GM12878 (cell line): ENCODE data around the gene PITPNM3. TPM values are rescaled to one million over a fixed set of nuclear protein-coding genes. Genes with fewer than 3 reads are reported as not detected.
A peak's percentile ranks its signal among the peaks of the same experiment; 100 is the strongest.

Source experiments
- ATAC-seq: fragments of 200-7000 bp; cut with Tn5 transposase; 3 replicates; pipeline ENCODE4 v1.9.1; 2020; ENCODE audit warnings: mild to moderate bottlenecking, moderate library complexity
- BruUV-seq: library from RNA; stranded (reverse); fragments of 400-500 nt; replicated peaks from 2 replicates; lab custom pipeline; 2021; lab: Mats Ljungman, UMichigan
- CTCF ChIA-PET: fragments of 300-600 bp; sonication (Branson Sonifier 250); formaldehyde crosslinking; extraction: SDS; loops from one replicate; lab custom pipeline; 2021; ENCODE audit warnings: inconsistent platforms; lab: Yijun Ruan, JAX
- POLR2A ChIA-PET: fragments of 350-600 bp; formaldehyde crosslinking; extraction: SDS; loops from one replicate; lab custom pipeline; 2021; ENCODE audit warnings: inconsistent platforms; lab: Charles Lee
- RAD21 ChIA-PET: fragments of 300-600 bp; sonication (Branson Sonifier 250); formaldehyde crosslinking; loops from one replicate; lab custom pipeline; 2023; ENCODE audit warnings: antibody characterized with exemption; ENCODE audit not compliant: unreplicated experiment; lab: Charles Lee
- SMC1A ChIA-PET: fragments of 300-600 bp; sonication (Branson Sonifier 250); formaldehyde crosslinking; loops from one replicate; lab custom pipeline; 2023; ENCODE audit not compliant: unreplicated experiment, uncharacterized antibody; lab: Charles Lee
- DNase-seq: peaks from one replicate; pipeline ENCODE4 v3.0.0-alpha.2; 2011; ENCODE audit warnings: low read depth, low spot score
- FAIRE-seq: peaks from 3 replicates; lab custom pipeline; 2011; peaks lifted over from hg19 to GRCh38; lab: Jason Lieb, UNC
- H2AFZ ChIP-seq: 2 replicates; pipeline ENCODE4 v1.6.0; 2011; ENCODE audit warnings: low read depth, low read length, control low read depth; ENCODE audit not compliant: control insufficient read depth
- H3K27ac ChIP-seq: 2 replicates; pipeline ENCODE4 v1.5.1; 2011; ENCODE audit warnings: control low read depth; ENCODE audit not compliant: control insufficient read depth, insufficient read depth
- H3K27me3 ChIP-seq, 2 experiments: replicated peaks in 1 of 2; 2 replicates each; pipeline versions ENCODE4 v1.6.0 to v1.6.1; 2011; ENCODE audit warnings: low read length in 1 of 2; ENCODE audit not compliant: control insufficient read depth in 2 of 2, insufficient read depth in 2 of 2
- H3K36me3 ChIP-seq, 2 experiments: 2 replicates each; pipeline ENCODE4 v1.5.1; 2011; ENCODE audit warnings: low read length in 1 of 2; ENCODE audit not compliant: control insufficient read depth in 2 of 2, insufficient read depth in 2 of 2
- H3K4me1 ChIP-seq: 2 replicates; pipeline ENCODE4 v1.6.1; 2011; ENCODE audit warnings: mild to moderate bottlenecking, low read length, moderate library complexity, mixed read lengths; ENCODE audit not compliant: control insufficient read depth, insufficient read depth
- H3K4me2 ChIP-seq: 2 replicates; pipeline ENCODE4 v1.6.0; 2011; ENCODE audit warnings: control low read depth; ENCODE audit not compliant: control insufficient read depth, insufficient read depth
- H3K4me3 ChIP-seq: fragments of 200-600 bp; sonication (generic); 2 replicates; pipeline ENCODE4 v1.5.1; 2016
- H3K79me2 ChIP-seq: 2 replicates; pipeline ENCODE4 v1.6.0; 2011; ENCODE audit warnings: low read length; ENCODE audit not compliant: control insufficient read depth, insufficient read depth
- H3K9ac ChIP-seq: 2 replicates; pipeline ENCODE4 v1.8.0; 2011; ENCODE audit warnings: low read length, control low read depth, mixed read lengths; ENCODE audit not compliant: control insufficient read depth, insufficient read depth
- H3K9me3 ChIP-seq: replicated peaks from 3 replicates; pipeline ENCODE4 v1.5.1; 2011; ENCODE audit warnings: mild to moderate bottlenecking, low read length; ENCODE audit not compliant: control insufficient read depth, insufficient read depth
- H4K20me1 ChIP-seq: 2 replicates; pipeline ENCODE4 v1.6.0; 2011; ENCODE audit not compliant: control insufficient read depth, insufficient read depth
- CHD4 ChIP-seq: fragments of 200-600 bp; sonication (generic); IDR thresholded peaks from 2 replicates; pipeline ENCODE4 v1.6.1; 2016; ENCODE audit warnings: mild to moderate bottlenecking
- KAT2A ChIP-seq: conservative IDR thresholded peaks from 2 replicates; pipeline ENCODE4 v1.6.1; 2011; ENCODE audit warnings: low read depth, low read length; ENCODE audit not compliant: control insufficient read depth
- LARP7 ChIP-seq: fragments of 450-650 bp; IDR thresholded peaks from 2 replicates; pipeline ENCODE4 v1.6.1; 2017; ENCODE audit warnings: mild to moderate bottlenecking
- PAX8 ChIP-seq: fragments of 450-650 bp; IDR thresholded peaks from 2 replicates; pipeline ENCODE4 v1.6.1; 2017; ENCODE audit warnings: mild to moderate bottlenecking, moderate library complexity
- ZNF274 ChIP-seq: IDR thresholded peaks from one replicate; pipeline ENCODE4 v1.8.0; 2011; ENCODE audit not compliant: insufficient read length, insufficient read depth
- WGBS: methylation state at CpG from one replicate; pipeline ENCODE4 v1.1.6; 2016; ENCODE audit warnings: low lambda C conversion rate; ENCODE audit not compliant: insufficient replicate concordance, insufficient coverage; ENCODE audit errors: missing lambda C conversion rate; 5-methylcytosine and 5-hydroxymethylcytosine counted together
- in situ Hi-C: fragments of 300-500 bp; cut with MboI; formaldehyde crosslinking; loops from 9 replicates; pipeline ENCODE4 v1.14.3; 2018; ENCODE audit warnings: mixed read lengths
- intact Hi-C: fragments of 100-400 bp; cut with micrococcal nuclease; formaldehyde crosslinking; loops from one replicate; pipeline ENCODE4 v1.14.2; 2022; ENCODE audit not compliant: unreplicated experiment
- polyA plus RNA-seq, 11 experiments: library from polyadenylated mRNA; depleted of rRNA in 4 of 11; unstranded in 6 of 11; stranded (reverse) in 5 of 11; fragments of >200 nt; fragmentation: Nextera tagmentation in 4 of 11; fragmentation: Illumina TruSeq in 1 of 11; extraction: Ambion mirVana in 4 of 11; extraction: Trizol in 1 of 11; gene quantifications; 1 replicate in 1 of 11; 2 replicates in 10 of 11; pipeline versions ENCODE4 v1.2.1 to v1.2.3, GENCODE V29; 2011 to 2016; ENCODE audit warnings: inconsistent platforms in 2 of 11, missing spikeins in 2 of 11, low read depth in 1 of 11
- total RNA-seq, 4 experiments: library from RNA; depleted of rRNA in 3 of 4; stranded (reverse); fragments of >200 nt in 3 of 4; fragmentation: Illumina TruSeq in 1 of 4; extraction: Trizol in 1 of 4; gene quantifications; 2 replicates each; pipeline versions ENCODE4 v1.2.1 to v1.2.3, GENCODE V29; 2013 to 2021
- TF ChIP-seq, protein P1 (sequence below): fragments of 450-650 bp; formaldehyde crosslinking; IDR thresholded peaks from 2 replicates; pipeline ENCODE4 v1.4.0; 2022; ENCODE audit warnings: mild to moderate bottlenecking, moderate library complexity
- TF ChIP-seq, protein P2 (sequence below): fragments of 450-650 bp; IDR thresholded peaks from 2 replicates; pipeline ENCODE4 v1.6.1; 2017; ENCODE audit warnings: borderline replicate concordance
- TF ChIP-seq, protein P3 (sequence below): fragments of 450-650 bp; IDR thresholded peaks from 2 replicates; pipeline ENCODE4 v1.6.1; 2017; ENCODE audit warnings: mild to moderate bottlenecking, low read depth, inconsistent platforms; ENCODE audit not compliant: poor library complexity, severe bottlenecking

Gene PITPNM3
- total and polyA plus RNA-seq, 10 of the 15 experiments (the other 5 are each of a cell fraction or from before 2014, with no cell fraction given), result 0.02 to 0.49 (median 0.19) TPM; not detected in 1

DNA sequence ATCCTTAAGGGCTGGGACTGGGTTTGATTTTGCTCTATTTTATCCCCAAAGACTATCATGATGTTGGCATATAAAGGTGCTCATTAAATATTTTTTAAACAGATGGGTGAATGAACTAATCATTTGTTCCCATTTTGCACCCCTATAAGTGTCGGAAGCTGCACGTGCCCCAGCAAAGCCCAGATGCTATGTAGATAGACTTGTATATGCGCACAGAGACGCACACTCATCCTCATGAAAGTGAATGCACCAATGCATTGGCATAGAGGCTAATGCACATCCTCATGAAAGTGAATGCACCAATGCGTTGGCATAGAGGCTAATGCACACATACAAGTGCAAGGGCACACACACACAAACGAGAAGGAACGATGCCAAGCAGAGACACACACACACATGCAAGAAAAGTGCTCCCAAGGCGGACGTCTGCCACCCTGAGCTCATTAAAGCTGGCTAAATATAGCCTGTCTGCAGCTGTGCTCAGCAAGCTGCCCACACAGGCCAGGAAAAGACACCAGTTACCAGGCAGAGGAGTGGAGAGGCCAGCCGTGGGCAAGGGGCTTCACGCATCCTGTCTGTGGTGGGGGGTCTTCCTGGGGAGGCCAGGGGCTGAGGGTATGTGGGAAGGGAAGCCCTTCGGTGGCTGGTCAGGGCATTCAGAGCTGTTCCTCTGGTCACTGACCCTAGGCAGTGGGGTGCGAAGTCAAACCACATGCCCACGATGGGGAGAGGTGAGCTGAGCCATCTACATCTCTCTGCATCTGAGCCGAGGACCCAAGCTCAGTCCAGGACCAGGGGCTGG is 59.5 kb downstream of the PITPNM3 start:
- RAD21 ChIA-PET, result no interaction called here
- peak overlapping the region; percentile 22; the same call in 1 of the 2 replicates for H3K4me2 ChIP-seq
- WGBS, result 1% methylated on average over 15 of the region's 15 CpGs
- H3K4me1 ChIP-seq, result peaks cover 14% of the 10 kb centered on the region
- no peaks in the 10 kb centered on the region for H4K20me1 ChIP-seq
- CTCF ChIA-PET, result interaction anchor here (1.0 kb wide), 1 partner anchor 24 kb away, joined by 4 read pairs; no protein-coding TSS in a partner anchor
- POLR2A ChIA-PET, result no interaction called here
- H3K27me3 ChIP-seq, result no peaks in the 10 kb centered on the region; a peak in 1 of 4 replicates
- no peak overlapping the region for H3K9ac ChIP-seq
- no peaks in the 10 kb centered on the region for H3K9me3 ChIP-seq
- TF ChIP-seq, protein P1, sequence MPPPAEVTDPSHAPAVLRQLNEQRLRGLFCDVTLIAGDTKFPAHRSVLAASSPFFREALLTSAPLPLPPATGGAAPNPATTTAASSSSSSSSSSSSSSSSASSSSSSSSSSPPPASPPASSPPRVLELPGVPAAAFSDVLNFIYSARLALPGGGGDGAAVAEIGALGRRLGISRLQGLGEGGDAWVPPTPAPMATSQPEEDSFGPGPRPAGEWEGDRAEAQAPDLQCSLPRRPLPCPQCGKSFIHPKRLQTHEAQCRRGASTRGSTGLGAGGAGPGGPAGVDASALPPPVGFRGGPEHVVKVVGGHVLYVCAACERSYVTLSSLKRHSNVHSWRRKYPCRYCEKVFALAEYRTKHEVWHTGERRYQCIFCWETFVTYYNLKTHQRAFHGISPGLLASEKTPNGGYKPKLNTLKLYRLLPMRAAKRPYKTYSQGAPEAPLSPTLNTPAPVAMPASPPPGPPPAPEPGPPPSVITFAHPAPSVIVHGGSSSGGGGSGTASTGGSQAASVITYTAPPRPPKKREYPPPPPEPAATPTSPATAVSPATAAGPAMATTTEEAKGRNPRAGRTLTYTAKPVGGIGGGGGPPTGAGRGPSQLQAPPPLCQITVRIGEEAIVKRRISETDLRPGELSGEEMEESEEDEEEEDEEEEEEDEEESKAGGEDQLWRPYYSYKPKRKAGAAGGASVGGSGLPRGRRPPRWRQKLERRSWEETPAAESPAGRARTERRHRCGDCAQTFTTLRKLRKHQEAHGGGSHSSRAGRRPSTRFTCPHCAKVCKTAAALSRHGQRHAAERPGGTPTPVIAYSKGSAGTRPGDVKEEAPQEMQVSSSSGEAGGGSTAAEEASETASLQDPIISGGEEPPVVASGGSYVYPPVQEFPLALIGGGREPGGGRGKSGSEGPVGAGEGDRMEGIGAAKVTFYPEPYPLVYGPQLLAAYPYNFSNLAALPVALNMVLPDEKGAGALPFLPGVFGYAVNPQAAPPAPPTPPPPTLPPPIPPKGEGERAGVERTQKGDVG (CRISPR knock-in tag), result no peak
- TF ChIP-seq LARP7 (no peak), ZNF274 (no peak), CHD4 (no peak), KAT2A (no peak), PAX8 (no peak)
- TF ChIP-seq, protein P2, sequence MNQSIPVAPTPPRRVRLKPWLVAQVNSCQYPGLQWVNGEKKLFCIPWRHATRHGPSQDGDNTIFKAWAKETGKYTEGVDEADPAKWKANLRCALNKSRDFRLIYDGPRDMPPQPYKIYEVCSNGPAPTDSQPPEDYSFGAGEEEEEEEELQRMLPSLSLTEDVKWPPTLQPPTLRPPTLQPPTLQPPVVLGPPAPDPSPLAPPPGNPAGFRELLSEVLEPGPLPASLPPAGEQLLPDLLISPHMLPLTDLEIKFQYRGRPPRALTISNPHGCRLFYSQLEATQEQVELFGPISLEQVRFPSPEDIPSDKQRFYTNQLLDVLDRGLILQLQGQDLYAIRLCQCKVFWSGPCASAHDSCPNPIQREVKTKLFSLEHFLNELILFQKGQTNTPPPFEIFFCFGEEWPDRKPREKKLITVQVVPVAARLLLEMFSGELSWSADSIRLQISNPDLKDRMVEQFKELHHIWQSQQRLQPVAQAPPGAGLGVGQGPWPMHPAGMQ, result no peak
- TF ChIP-seq, protein P3, sequence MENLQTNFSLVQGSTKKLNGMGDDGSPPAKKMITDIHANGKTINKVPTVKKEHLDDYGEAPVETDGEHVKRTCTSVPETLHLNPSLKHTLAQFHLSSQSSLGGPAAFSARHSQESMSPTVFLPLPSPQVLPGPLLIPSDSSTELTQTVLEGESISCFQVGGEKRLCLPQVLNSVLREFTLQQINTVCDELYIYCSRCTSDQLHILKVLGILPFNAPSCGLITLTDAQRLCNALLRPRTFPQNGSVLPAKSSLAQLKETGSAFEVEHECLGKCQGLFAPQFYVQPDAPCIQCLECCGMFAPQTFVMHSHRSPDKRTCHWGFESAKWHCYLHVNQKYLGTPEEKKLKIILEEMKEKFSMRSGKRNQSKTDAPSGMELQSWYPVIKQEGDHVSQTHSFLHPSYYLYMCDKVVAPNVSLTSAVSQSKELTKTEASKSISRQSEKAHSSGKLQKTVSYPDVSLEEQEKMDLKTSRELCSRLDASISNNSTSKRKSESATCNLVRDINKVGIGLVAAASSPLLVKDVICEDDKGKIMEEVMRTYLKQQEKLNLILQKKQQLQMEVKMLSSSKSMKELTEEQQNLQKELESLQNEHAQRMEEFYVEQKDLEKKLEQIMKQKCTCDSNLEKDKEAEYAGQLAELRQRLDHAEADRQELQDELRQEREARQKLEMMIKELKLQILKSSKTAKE, result no peak
- TF ChIP-seq, all 136 proteins: peak for 0
- Histone ChIP-seq H2AFZ (no peak overlapping the region), H3K36me3 (no peaks in the 10 kb centered on the region), H3K79me2 (no peaks in the 10 kb centered on the region), H3K27ac (no peak overlapping the region), H3K4me3 (no peak overlapping the region)
- ATAC-seq (no peak), FAIRE-seq (no peak), DNase-seq (no peak)
- SMC1A ChIA-PET, result no interaction called here
- in situ Hi-C loops, result no loop called here
- no TSS peak for BruUV-seq
- intact Hi-C loops, result no loop called here
